DMS114 treated with DMSO at 0.1 percent for 48 hours (cell line): ENCODE measurements around the gene EIF6.
"Not testable (repeated sequence)": the region's sequence is repeated elsewhere in the genome, so short reads cannot be mapped to it uniquely, and the experiment has no call there.

Experiments
- DNase-seq: peaks from one replicate; lab custom pipeline; 2025; ENCODE audit not compliant: unreplicated experiment; lab: John Stamatoyannopoulos, UW

Gene EIF6

GRCh38 chr20:35262731-35263531 lies 21.6 kb downstream of the EIF6 start:
- DNase-seq = not testable (repeated sequence)

GRCh38 chr20:35262321-35262720 lies 22.3 kb downstream of the EIF6 start:
- DNase-seq = not testable (repeated sequence)

GRCh38 chr20:35260426-35260825 lies 24.1 kb downstream of the EIF6 start:
- DNase-seq = no peak

DNA sequence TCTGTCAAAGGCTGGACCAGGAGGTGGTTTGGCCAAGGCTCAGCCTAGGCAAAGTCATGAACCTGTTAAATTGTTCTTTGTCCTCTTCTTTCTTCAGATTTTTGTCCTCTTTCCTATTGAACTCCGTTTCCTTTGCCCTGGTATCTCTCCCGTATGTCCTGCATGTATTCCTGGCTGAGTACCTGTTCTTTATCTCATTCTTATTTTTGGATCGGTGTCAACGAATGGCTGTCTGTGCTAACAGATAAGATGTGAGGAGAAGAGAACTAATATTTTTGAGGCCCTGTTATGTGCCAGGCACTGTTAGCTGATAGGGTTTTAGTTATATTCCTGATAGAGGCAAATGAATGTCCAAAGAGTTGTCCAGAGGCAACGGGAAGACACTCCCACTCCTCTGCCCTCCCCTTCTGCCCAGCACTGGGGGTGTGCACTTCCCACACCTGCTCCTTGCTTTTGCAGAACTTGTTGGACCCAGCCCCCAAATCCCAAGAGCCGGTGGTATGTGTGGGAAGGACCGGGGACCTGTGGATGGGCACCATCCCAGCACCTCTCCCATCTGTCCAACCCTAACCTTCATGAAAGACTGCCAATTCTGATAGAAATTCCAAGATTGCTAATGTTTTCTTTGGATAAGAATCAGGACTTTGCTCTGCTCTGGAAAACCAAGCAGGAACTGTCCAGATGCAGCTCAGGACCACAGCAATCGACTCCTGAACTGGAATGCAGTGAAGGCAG lies 27.2 kb downstream of the EIF6 start:
- DNase-seq = no peak

DNA sequence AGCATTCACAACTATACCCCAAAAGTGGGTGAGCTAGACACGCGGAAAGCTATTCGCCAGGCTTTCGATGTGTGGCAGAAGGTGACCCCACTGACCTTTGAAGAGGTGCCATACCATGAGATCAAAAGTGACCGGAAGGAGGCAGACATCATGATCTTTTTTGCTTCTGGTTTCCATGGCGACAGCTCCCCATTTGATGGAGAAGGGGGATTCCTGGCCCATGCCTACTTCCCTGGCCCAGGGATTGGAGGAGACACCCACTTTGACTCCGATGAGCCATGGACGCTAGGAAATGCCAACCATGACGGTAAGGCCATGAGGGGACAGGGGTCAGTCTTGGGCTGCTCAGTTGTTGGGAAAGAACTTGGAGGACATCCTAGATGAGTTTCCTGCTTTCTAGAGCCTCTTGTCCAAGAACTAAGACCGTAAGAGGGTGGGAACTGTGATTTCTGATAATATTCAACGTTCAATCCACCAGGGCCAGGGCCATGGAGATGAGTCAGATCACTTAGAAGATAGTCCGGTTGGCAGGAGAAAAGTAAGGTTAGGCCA lies 30.0 kb downstream of the EIF6 start:
- DNase-seq = no peak

GRCh38 chr20:35253010-35253409 lies 31.6 kb downstream of the EIF6 start:
- DNase-seq = no peak

DNA sequence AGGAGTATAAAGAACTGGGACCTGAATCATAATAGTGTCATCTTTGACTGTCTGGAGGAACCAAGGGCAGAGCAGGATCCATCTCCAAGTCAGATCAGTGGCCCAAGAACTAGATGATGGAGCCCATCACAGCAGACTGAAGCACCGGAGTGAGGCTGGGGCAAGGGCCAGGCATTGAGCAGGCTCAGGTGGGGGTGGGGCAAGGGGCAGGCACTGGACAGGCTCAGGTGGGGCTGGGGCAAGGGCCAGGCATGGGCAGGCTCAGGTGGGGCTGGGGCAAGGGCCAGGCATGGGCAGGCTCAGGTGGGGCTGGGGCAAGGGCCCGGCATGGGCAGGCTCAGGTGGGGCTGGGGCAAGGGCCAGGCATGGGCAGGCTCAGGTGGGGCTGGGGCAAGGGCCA lies 32.0 kb downstream of the EIF6 start:
- not testable (repeated sequence) for DNase-seq

- no peak for DNase-seq
Observed at GRCh38 chr20:35252037-35252461, 32.5 kb downstream of the EIF6 start.

DNA sequence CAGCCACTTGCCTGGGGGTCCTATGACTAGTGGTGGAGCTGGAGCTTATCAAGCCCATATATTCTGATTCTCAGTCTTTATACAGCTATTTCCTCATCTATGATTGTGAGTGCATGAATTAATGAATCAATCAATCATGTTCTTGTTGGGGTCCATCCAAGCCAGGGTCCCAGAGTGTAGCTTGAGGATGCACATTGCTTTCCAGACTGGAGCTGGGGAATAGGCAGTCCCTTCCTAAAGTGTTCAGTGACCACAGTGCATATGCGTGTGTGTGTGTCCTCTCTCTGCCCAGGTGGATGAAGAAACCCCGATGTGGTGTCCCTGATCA lies 33.0 kb downstream of the EIF6 start:
- DNase-seq = no peak

- no peak for DNase-seq
Observed at GRCh38 chr20:35248641-35249475, 35.7 kb downstream of the EIF6 start.

GRCh38 chr20:35246723-35247122 lies 37.8 kb downstream of the EIF6 start:
- DNase-seq = no peak

- no peak for DNase-seq
Observed at GRCh38 chr20:35243986-35244385, 40.6 kb downstream of the EIF6 start.

GRCh38 chr20:35243317-35243716 lies 41.3 kb downstream of the EIF6 start:
- DNase-seq = no peak

GRCh38 chr20:35240811-35241293 lies 43.7 kb downstream of the EIF6 start:
- no peak for DNase-seq

DNA sequence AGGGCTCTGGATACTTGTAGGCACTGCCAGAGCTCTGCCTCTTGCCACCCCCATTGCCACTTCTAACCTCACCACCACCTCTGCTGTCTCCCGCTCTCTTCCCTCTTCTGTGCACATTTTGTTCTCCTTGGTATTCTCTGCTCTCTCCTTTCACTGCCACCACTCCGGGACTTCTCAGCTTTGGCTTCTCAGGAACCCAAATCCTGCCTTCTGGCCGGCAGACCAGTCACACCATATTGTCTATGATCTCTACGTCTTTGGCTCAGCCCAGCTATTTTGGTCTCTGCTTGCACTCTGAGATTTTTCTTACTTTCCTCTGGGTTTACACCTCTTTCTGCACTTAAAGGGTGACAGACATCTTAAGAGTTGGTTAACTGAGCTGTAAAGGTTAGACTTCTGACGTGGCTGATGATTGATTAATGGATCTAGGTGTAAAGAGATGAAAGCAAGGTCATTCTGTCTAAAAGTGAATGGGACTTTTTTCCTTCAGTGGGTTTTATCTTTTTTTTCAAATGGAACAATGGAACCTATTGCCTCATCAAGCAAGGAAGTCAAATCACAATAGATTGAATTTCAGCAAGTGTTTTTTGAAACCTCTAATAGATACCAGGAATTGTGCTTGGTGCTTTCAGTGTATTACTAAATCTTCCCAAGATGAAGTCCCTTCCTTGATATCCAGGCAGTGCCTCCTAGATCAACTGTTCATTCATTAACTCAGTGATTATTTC lies 44.3 kb downstream of the EIF6 start:
- DNase-seq = no peak

DNA sequence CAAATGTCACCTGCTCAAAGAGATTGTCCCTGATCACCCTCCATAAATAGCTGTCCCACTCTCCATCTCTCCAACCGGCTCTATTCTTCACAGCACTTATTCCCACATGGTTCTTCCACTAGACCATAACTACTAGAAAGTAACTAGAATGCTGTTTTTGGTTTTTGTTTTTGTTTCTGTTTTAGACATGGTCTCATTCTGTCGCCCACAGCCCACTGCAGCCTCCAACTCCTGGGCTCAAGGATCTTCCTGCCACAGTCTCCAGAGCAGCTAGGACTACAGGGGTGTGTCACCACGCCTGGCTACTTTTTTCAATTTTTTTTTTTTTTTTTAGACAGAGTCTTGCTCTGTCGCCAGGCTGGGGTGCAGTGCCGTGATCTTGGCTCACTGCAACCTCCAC lies 45.8 kb downstream of the EIF6 start:
- no peak for DNase-seq

DNA sequence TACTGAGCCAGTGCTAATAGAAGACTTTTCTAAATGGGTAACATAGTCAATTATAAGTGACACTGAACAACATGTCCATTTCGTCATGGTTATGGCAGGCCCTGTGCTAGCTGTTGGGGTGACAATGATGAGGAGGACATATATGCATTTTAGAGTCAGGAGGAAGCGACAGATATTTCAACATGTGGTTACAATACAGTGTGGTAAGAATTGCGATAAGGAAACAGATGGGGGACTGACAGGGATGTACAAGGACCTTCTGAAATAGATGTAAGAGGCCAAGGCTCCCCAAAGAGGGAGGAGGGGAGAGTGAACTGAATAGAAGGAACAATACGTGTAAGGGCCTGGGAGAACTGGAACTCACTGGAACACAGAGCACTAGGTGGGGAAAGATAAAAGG lies 46.4 kb downstream of the EIF6 start:
- DNase-seq = no peak

- no peak for DNase-seq
Observed at GRCh38 chr20:35237486-35237885, 47.1 kb downstream of the EIF6 start.

DNA sequence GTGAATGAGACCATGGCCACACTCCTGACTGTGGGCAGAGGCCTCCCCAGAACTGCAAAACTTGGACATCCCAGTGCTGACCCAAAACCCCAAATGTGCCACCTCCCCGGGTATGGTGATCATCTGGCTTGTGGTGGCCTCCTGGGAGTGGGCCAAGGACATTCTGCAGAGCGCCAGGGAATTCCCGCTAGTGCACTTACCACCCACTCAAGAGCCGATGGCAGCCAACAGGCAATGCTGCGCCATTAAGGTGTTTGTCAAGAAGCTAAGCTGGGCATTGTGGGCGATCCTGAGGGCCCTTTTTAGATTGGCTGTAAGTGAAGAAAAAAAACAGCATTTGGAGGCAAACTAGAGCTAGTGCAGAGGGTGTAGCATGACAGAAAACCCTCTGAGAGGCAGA lies 48.7 kb downstream of the EIF6 start:
- DNase-seq = no peak

GRCh38 chr20:35232575-35232974 lies 52.0 kb downstream of the EIF6 start:
- DNase-seq = no peak
